Measurements from ENCODE around the gene JAGN1. TPM values are rescaled to one million over a fixed set of nuclear protein-coding genes. Genes with fewer than 3 reads are reported as not detected.

The JAGN1 gene
- polyA plus RNA-seq, 1 donor (not counting 4 experiments of a cell fraction or from before 2014, with no cell fraction given): 48.0 TPM

DNA sequence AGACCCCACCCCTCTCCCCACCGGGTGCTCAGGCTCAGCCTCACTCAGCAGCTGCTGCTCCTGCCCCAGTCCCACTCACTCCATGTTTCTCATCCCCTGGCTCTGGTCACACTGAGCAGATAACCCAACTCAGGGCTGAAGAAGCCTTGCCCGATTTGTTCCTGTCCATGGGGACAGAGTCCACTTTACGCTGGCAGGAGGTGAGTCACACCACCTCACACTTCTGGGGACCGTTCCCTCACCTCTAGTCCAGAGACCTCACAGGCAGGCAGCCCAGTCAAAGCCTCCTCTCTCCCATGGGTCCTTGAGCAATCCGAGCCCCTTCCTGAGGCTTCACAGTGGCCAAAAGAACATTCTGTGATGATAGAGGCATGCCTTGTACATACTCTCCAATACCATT lies 11.7 kb upstream of the JAGN1 start:
- no peak for DNase-seq (ENCODE audit: low read depth, low spot score)
- Histone ChIP-seq H3K4me1 (ENCODE audit: control insufficient read depth, extremely low read depth, insufficient read depth, low read length) (peaks cover 5% of the 10 kb centered on the region), H3K4me2 (ENCODE audit: control insufficient read depth, extremely low read depth, insufficient read depth, low read depth, low read length) (no peak overlapping the region), H3K9me1 (ENCODE audit: control insufficient read depth, extremely low read depth, insufficient read depth, low read length) (no peaks in the 10 kb centered on the region), H3K9ac (ENCODE audit: control insufficient read depth, extremely low read depth, insufficient read depth, low read length) (no peak overlapping the region), H3K27ac (ENCODE audit: control insufficient read depth, insufficient read depth, low read length) (no peak overlapping the region), H2AFZ (ENCODE audit: control insufficient read depth, low read length) (no peak overlapping the region), H3K9me3 (ENCODE audit: control insufficient read depth, low read depth, low read length) (no peaks in the 10 kb centered on the region), H3K36me3 (ENCODE audit: control insufficient read depth in 2 of 2, extremely low read depth in 1 of 2, insufficient read depth in 2 of 2, low read length in 2 of 2) (no peaks in the 10 kb centered on the region), H3K79me2 (ENCODE audit: control insufficient read depth, insufficient read depth, low read length) (no peaks in the 10 kb centered on the region), H3K27me3 (ENCODE audit: control insufficient read depth, extremely low read depth, insufficient read depth, low read length) (no peaks in the 10 kb centered on the region), H4K20me1 (ENCODE audit: control insufficient read depth, extremely low read depth, insufficient read depth, low read length) (no peaks in the 10 kb centered on the region), H3K4me3 (ENCODE audit: control insufficient read depth in 2 of 3, extremely low read depth in 1 of 3, insufficient read depth in 2 of 3, low read depth in 1 of 3, low read length in 3 of 3) (no peak overlapping the region)
- TF ChIP-seq EZH2 (IDR thresholded peaks at IDR 0.05; ENCODE audit: low read length): no peak
- TF ChIP-seq, protein P1, sequence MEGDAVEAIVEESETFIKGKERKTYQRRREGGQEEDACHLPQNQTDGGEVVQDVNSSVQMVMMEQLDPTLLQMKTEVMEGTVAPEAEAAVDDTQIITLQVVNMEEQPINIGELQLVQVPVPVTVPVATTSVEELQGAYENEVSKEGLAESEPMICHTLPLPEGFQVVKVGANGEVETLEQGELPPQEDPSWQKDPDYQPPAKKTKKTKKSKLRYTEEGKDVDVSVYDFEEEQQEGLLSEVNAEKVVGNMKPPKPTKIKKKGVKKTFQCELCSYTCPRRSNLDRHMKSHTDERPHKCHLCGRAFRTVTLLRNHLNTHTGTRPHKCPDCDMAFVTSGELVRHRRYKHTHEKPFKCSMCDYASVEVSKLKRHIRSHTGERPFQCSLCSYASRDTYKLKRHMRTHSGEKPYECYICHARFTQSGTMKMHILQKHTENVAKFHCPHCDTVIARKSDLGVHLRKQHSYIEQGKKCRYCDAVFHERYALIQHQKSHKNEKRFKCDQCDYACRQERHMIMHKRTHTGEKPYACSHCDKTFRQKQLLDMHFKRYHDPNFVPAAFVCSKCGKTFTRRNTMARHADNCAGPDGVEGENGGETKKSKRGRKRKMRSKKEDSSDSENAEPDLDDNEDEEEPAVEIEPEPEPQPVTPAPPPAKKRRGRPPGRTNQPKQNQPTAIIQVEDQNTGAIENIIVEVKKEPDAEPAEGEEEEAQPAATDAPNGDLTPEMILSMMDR (optimal IDR thresholded peaks at IDR 0.05 in 1 of 3, IDR thresholded peaks at IDR 0.05 in 1 of 3, conservative IDR thresholded peaks at IDR 0.05 in 1 of 3; ENCODE audit: extremely low read depth in 1 of 3, insufficient read depth in 2 of 3, low read length in 3 of 3): no peak
- FAIRE-seq: no peak
- dilution Hi-C loops (cut with MboI; ENCODE audit: extremely low pct_ligation_motif_present, low sequenced_read_pairs): no loop called here

DNA sequence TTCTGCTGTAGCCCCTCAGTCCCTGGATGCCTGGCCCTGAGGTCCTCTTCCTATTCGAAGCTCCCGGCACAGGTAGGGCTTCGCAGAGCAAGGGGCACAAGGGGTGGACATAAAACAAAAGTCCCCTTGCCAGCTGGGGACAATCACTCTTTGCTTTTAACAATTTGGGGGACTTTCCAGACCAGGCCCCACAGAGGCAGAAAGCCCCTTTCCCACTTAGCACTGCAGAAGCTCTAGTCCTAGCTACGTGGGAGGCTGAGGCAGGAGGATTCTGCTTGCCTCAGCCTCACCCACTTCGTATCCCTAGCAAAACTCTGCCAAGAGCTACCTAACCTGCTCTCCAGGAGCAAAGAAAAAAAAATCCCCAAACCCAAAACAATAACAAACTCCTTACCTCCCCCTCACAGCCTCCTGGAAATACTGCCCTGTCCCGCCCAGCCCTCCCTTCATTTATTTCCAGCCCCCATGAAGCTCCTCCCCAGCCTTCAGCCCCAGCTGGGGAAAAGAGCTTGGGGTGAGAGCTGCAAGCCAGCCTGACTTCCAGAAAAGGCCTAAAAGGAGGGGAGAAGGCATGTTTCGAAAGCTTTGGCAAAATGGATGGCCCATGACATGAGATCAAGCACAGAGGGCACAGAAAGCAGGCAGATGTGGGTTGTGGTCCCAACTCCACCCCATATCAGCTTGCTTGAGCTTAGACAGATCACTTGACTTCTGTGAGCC lies 10.4 kb upstream of the JAGN1 start, which contains the start of gene CIDEC:
TSS of gene CIDEC (minus strand) at position 424 of the 720 bp plus-strand sequence. CDS start 1,767 bp downstream, outside the sequence.
- H3K9me3 ChIP-seq (ENCODE audit: control insufficient read depth, low read depth, low read length): no peaks in the 10 kb centered on the region
- no peak within 1 kb of the TSS for H3K4me3 ChIP-seq (ENCODE audit: control insufficient read depth in 2 of 3, extremely low read depth in 1 of 3, insufficient read depth in 2 of 3, low read depth in 1 of 3, low read length in 3 of 3)
- H3K27ac ChIP-seq (ENCODE audit: control insufficient read depth, insufficient read depth, low read length): no peak within 1 kb of the TSS
- H3K4me1 ChIP-seq (ENCODE audit: control insufficient read depth, extremely low read depth, insufficient read depth, low read length): peaks cover 18% of the 10 kb centered on the region
- TF ChIP-seq, protein P1 (optimal IDR thresholded peaks at IDR 0.05 in 1 of 3, IDR thresholded peaks at IDR 0.05 in 1 of 3, conservative IDR thresholded peaks at IDR 0.05 in 1 of 3; ENCODE audit: extremely low read depth in 1 of 3, insufficient read depth in 2 of 3, low read length in 3 of 3): no peak
- no peak for TF ChIP-seq EZH2 (IDR thresholded peaks at IDR 0.05; ENCODE audit: low read length)
- H3K79me2 ChIP-seq (ENCODE audit: control insufficient read depth, insufficient read depth, low read length): no peaks in the 10 kb centered on the region
- H3K9me1 ChIP-seq (ENCODE audit: control insufficient read depth, extremely low read depth, insufficient read depth, low read length): no peaks in the 10 kb centered on the region
- H3K9ac ChIP-seq (ENCODE audit: control insufficient read depth, extremely low read depth, insufficient read depth, low read length): no peak within 1 kb of the TSS
- H3K4me2 ChIP-seq (ENCODE audit: control insufficient read depth, extremely low read depth, insufficient read depth, low read depth, low read length): no peak within 1 kb of the TSS
- H3K27me3 ChIP-seq (ENCODE audit: control insufficient read depth, extremely low read depth, insufficient read depth, low read length): no peaks in the 10 kb centered on the region
- FAIRE-seq (no peak), DNase-seq (ENCODE audit: low read depth, low spot score) (no peak)
- H2AFZ ChIP-seq (ENCODE audit: control insufficient read depth, low read length): no peak within 1 kb of the TSS
- dilution Hi-C loops (cut with MboI; ENCODE audit: extremely low pct_ligation_motif_present, low sequenced_read_pairs): no loop called here
- H3K36me3 ChIP-seq (ENCODE audit: control insufficient read depth in 2 of 2, extremely low read depth in 1 of 2, insufficient read depth in 2 of 2, low read length in 2 of 2): no peaks in the 10 kb centered on the region
- no peaks in the 10 kb centered on the region for H4K20me1 ChIP-seq (ENCODE audit: control insufficient read depth, extremely low read depth, insufficient read depth, low read length)

Data from keratinocyte (primary cell).